ENCODE measurements around the gene OR2G2. TPM values are rescaled to one million over a fixed set of nuclear protein-coding genes. Genes with fewer than 3 reads are reported as not detected.

Gene OR2G2
- total RNA-seq, 1 experiment from 2014 or later: not detected

DNA sequence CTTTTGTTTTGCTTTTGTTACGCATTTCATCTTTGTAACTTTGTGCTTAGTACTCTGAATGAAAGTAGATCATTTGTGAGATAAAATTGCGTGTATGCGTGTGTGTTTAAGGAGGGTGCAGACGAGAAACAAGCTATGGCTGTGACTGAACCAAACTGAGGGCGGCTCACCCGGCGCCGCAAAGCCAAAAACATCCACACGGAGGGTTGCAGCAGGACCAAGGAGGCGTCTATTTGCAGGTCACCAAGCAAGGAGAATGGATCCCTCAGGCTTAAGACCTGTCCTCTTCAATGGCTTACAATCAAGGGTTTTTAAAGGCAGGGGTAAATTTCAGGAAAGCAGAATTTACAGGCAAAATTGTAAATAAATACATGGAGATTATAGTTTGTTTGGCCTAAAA lies 26.4 kb upstream of the OR2G2 start:
- Histone ChIP-seq H2BK15ac (ENCODE audit: low read depth, low read length) (no peak overlapping the region), H3K27me3 (ENCODE audit: insufficient read depth, low read length) (no peaks in the 10 kb centered on the region), H3K4ac (ENCODE audit: low read depth, low read length) (no peak overlapping the region), H3K18ac (ENCODE audit: insufficient read length, low read depth, low read length) (no peak overlapping the region), H3T11ph (ENCODE audit: low read length) (no peak overlapping the region), H4K5ac (ENCODE audit: insufficient read length, low read depth, low read length) (no peak overlapping the region), H3K14ac (ENCODE audit: insufficient read depth, low read length) (no peak overlapping the region), H4K20me1 (ENCODE audit: control insufficient read depth, insufficient read depth, insufficient read length) (no peaks in the 10 kb centered on the region), H2BK5ac (ENCODE audit: insufficient read length, low read length) (no peak overlapping the region), H3K23me2 (ENCODE audit: insufficient read length, low read depth, low read length, poor library complexity, severe bottlenecking) (no peaks in the 10 kb centered on the region), H2AFZ (ENCODE audit: low read length) (no peak overlapping the region), H3K9ac (ENCODE audit: extremely low read depth, insufficient read length, low read length) (no peak overlapping the region), H2BK120ac (ENCODE audit: low read depth, low read length, poor library complexity, severe bottlenecking) (no peak overlapping the region), H3K4me2 (ENCODE audit: insufficient read depth, insufficient read length, low read length) (no peak overlapping the region), H3K27ac (ENCODE audit: insufficient read length, low read depth, low read length) (no peak overlapping the region), H3K79me2 (ENCODE audit: insufficient read depth, low read length) (no peaks in the 10 kb centered on the region), H3K9me3 (ENCODE audit: control insufficient read depth, low read depth, low read length) (no peaks in the 10 kb centered on the region), H4K8ac (replicated peaks; ENCODE audit: insufficient read length, low read depth, low read length) (no peak overlapping the region), H2BK20ac (ENCODE audit: low read depth, low read length, poor library complexity, severe bottlenecking) (no peak overlapping the region), H3K4me1 (ENCODE audit: insufficient read depth, low read length) (no peaks in the 10 kb centered on the region; the same call in 1 of the 2 replicates), H3K79me1 (ENCODE audit: insufficient read depth, low read depth, low read length, poor library complexity, severe bottlenecking) (no peaks in the 10 kb centered on the region), H3K23ac (ENCODE audit: insufficient read length, low read depth, low read length) (no peak overlapping the region), H2BK12ac (ENCODE audit: insufficient read length, low read depth, low read length) (no peak overlapping the region), H3K56ac (ENCODE audit: insufficient read length, low read depth, low read length) (no peak overlapping the region), H2AK5ac (ENCODE audit: insufficient read length, low read length) (no peak overlapping the region), H4K91ac (ENCODE audit: insufficient read length, low read depth, low read length) (no peak overlapping the region)
- no CpG with 5 or more reads among the region's 10 CpGs for WGBS (ENCODE audit: extremely low coverage, insufficient read length, low lambda C conversion rate)
- Mint-ChIP-seq H3K9me3 (no peaks in the 10 kb centered on the region), H3K4me1 (peaks cover 11% of the 10 kb centered on the region in 2 experiments), H3K36me3 (ENCODE audit: insufficient read depth in 1 of 3, low read depth in 3 of 3) (no peaks in the 10 kb centered on the region; a peak in 1 of 7 replicates), H3K4me3 (no peak overlapping the region), H3K27ac (peak overlapping the region in 1 of 3 experiments; percentile 46; a peak in 1 of 7 replicates), H3K27me3 (ENCODE audit: low read depth) (no peaks in the 10 kb centered on the region)
- no peak for TF ChIP-seq CTCF (conservative IDR thresholded peaks at IDR 0.05)
- DNase-seq: peak; percentile 41
